Spleen (tissue), 11 donors: ENCODE measurements around the gene TM4SF18. TPM values are rescaled to one million over a fixed set of nuclear protein-coding genes. Genes with fewer than 3 reads are reported as not detected.
A peak's percentile ranks its signal among the peaks of the same experiment; 100 is the strongest.

Experiments used
- DNase-seq: peaks from one replicate; pipeline ENCODE4 v3.0.0-alpha.2; 2020
- H3K27ac ChIP-seq, 8 donors: fragments of 200-600 bp; sonication (generic) in 7 of 8; 1 replicate in 4 of 8; 2 replicates in 4 of 8; pipeline versions ENCODE4 v1.5.0 to v1.8.0; 2016 to 2021; ENCODE audit warnings: inconsistent platforms in 4 of 8, mild to moderate bottlenecking in 4 of 8, moderate library complexity in 1 of 8
- H3K27me3 ChIP-seq, 7 donors: fragments of 200-600 bp; sonication (generic) in 6 of 7; replicated peaks in 1 of 7; 1 replicate in 4 of 7; 2 replicates in 3 of 7; pipeline versions ENCODE4 v1.5.0 to v1.8.0; 2016 to 2021; ENCODE audit warnings: inconsistent platforms in 3 of 7, mild to moderate bottlenecking in 1 of 7
- H3K36me3 ChIP-seq, 6 donors: fragments of 200-600 bp; sonication (generic) in 5 of 6; 1 replicate in 4 of 6; 2 replicates in 2 of 6; pipeline versions ENCODE4 v1.5.0 to v1.8.0; 2016 to 2021; ENCODE audit warnings: inconsistent platforms in 2 of 6
- H3K4me1 ChIP-seq, 6 donors: fragments of 200-600 bp; sonication (generic) in 5 of 6; 1 replicate in 3 of 6; 2 replicates in 3 of 6; pipeline versions ENCODE4 v1.5.0 to v1.8.0; 2016 to 2021; ENCODE audit warnings: inconsistent platforms in 3 of 6
- H3K4me3 ChIP-seq, 8 donors: fragments of 200-600 bp; sonication (generic) in 7 of 8; 1 replicate in 4 of 8; 2 replicates in 4 of 8; pipeline versions ENCODE4 v1.5.0 to v1.8.0; 2016 to 2021; ENCODE audit warnings: inconsistent platforms in 4 of 8, mild to moderate bottlenecking in 4 of 8, moderate library complexity in 2 of 8
- H3K9me3 ChIP-seq, 8 donors: fragments of 200-600 bp; sonication (generic) in 7 of 8; 1 replicate in 4 of 8; 2 replicates in 4 of 8; pipeline versions ENCODE4 v1.5.0 to v1.8.0; 2016 to 2021; ENCODE audit warnings: inconsistent platforms in 4 of 8
- POLR2A ChIP-seq, 3 donors: fragments of 450-650 bp; IDR thresholded peaks; one replicate each; pipeline ENCODE4 v1.5.1; 2017; ENCODE audit warnings: antibody characterized with exemption in 3 of 3, mild to moderate bottlenecking in 1 of 3
- POLR2AphosphoS5 ChIP-seq, 3 donors: sonication (generic); formaldehyde crosslinking; IDR thresholded peaks; one replicate each; pipeline ENCODE4 v1.5.1; 2017; ENCODE audit warnings: antibody characterized with exemption in 3 of 3
- WGBS, 5 donors: extraction: QIAGEN DNeasy Blood & Tissue Kit in 3 of 5; methylation state at CpG; one replicate each; pipeline versions ENCODE4 v1.1.5 to v1.1.7; 2013 to 2018; 5-methylcytosine and 5-hydroxymethylcytosine counted together
- intact Hi-C: fragments of 100-400 bp; cut with DNase I; formaldehyde crosslinking; loops from one replicate; pipeline ENCODE4 v1.15.0; 2023; ENCODE audit warnings: low total_unique reads
- polyA plus RNA-seq, 3 donors: library from polyadenylated mRNA; stranded (reverse); fragments of 200-250 nt; gene quantifications; one replicate each; pipeline ENCODE4 v1.2.1, GENCODE V29; 2013
- total RNA-seq, 7 donors: library from RNA; depleted of rRNA in 3 of 7; stranded (reverse); fragments of >200 nt in 3 of 7; fragmentation: NEBNext Ultra II Directional in 4 of 7; extraction: Animal tissue kit (Norgen Biotek cat#: 25700) in 4 of 7; gene quantifications; one replicate each; pipeline versions ENCODE4 v1.1.0 to v1.2.1, GENCODE V29; 2016 to 2021
- TF ChIP-seq, protein P1 (sequence below), 11 experiments: fragments of 200-600 bp in 7 of 11; fragments of 450-650 bp in 4 of 11; sonication (generic) in 4 of 11; IDR thresholded peaks in 8 of 11; conservative IDR thresholded peaks in 3 of 11; 1 replicate in 7 of 11; 2 replicates in 4 of 11; pipeline versions ENCODE4 v1.4.0 to v1.8.0; 2016 to 2021; ENCODE audit warnings: antibody characterized with exemption in 11 of 11, inconsistent platforms in 4 of 11, mild to moderate bottlenecking in 1 of 11
- donor health status: healthy with polysubstance abuse.
- donor health status: DM: no; HTN: no; CAD: no; lungs with moderate emphysema.
- donor health status: DM: no; HTN: no; CAD: no.
- donor health status: Bipolar disorder and iron deficiency.
- donor health status: healthy.
- donor health status: DM: no; HTN: no; CAD: no.
- donor health status: DM: yes; HTN: yes; CAD: no.

The TM4SF18 gene
- total and polyA plus RNA-seq, 10 donors: 6.6 to 97.4 (median 49.1) TPM

DNA sequence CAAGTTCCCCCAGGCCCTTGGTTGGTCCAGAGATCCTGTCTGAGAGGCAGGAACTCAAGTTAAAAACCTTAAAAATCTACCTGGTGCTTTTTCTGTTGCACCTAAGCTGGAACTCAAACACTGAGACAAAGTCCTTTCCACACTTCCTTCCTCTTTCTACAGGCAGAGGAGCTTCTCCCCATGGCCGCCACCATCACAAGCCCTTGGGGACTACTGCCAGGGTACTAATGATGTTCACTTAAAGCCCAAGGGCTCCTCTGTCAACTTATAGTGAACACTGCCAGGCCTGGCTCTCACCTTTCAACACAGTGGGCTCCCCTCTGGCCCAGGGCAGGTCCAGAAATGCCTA is 26.0 kb downstream of the TM4SF18 start:
- TF ChIP-seq, protein P1, sequence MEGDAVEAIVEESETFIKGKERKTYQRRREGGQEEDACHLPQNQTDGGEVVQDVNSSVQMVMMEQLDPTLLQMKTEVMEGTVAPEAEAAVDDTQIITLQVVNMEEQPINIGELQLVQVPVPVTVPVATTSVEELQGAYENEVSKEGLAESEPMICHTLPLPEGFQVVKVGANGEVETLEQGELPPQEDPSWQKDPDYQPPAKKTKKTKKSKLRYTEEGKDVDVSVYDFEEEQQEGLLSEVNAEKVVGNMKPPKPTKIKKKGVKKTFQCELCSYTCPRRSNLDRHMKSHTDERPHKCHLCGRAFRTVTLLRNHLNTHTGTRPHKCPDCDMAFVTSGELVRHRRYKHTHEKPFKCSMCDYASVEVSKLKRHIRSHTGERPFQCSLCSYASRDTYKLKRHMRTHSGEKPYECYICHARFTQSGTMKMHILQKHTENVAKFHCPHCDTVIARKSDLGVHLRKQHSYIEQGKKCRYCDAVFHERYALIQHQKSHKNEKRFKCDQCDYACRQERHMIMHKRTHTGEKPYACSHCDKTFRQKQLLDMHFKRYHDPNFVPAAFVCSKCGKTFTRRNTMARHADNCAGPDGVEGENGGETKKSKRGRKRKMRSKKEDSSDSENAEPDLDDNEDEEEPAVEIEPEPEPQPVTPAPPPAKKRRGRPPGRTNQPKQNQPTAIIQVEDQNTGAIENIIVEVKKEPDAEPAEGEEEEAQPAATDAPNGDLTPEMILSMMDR (IDR thresholded peaks at IDR 0.05 in 8 of 11, conservative IDR thresholded peaks at IDR 0.05 in 3 of 11): no peak
- TF ChIP-seq POLR2AphosphoS5 (IDR thresholded peaks at IDR 0.05): no peak
- no peak for TF ChIP-seq POLR2A (IDR thresholded peaks at IDR 0.05)
- intact Hi-C loops: no loop called here

DNA sequence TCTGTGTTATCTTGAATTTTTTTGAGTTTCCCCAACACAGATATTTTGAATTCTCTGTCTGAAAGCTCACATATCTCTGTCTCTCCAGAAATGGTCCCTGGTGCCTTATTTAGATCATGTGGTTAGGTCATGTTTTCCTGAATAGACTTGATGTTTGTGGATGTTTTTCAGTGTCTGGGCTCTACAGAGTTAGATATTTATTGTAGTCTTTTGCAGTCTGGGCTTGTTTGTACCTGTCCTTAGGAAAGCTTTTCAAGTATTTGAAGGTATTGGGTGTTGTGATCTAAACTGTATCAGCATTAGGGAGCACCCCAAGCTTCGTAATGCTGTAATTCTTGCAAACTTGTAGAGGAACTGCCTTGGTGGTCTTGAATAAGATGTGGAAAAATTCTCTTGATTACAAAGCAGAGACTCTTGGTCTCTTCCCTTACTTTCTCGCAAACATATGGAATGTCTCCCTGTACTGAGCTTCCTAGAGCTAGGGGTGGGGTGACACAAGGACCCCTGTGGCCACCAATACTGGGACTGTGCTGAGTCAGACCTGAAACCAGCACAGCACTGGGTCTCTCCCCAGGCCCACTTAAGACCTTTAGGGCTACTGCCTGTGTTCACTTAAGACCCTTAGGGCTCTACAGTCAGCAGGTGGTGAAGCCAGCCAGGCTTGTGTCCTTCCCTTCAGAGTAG is 26.5 kb downstream of the TM4SF18 start:
- Histone ChIP-seq H3K27ac (peak overlapping the region in 1 of 8 donors; percentile 40), H3K4me1 (no peaks in the 10 kb centered on the region), H3K36me3 (no peaks in the 10 kb centered on the region), H3K4me3 (no peak overlapping the region), H3K27me3 (no peaks in the 10 kb centered on the region), H3K9me3 (no peaks in the 10 kb centered on the region)
- TF ChIP-seq, protein P1 (IDR thresholded peaks at IDR 0.05 in 8 of 11, conservative IDR thresholded peaks at IDR 0.05 in 3 of 11): no peak
- no peak for TF ChIP-seq POLR2AphosphoS5 (IDR thresholded peaks at IDR 0.05)
- TF ChIP-seq POLR2A (IDR thresholded peaks at IDR 0.05): no peak
- DNase-seq: no peak
- intact Hi-C loops: no loop called here
- 87 to 96% (median 94%) methylated on average over 2 of the region's 2 CpGs for WGBS, 5 donors

More for the DNA sequence above, 26.0 kb downstream of the TM4SF18 start:
- peak overlapping the region in 1 of 8 donors; percentile 40 for H3K27ac ChIP-seq
- no peaks in the 10 kb centered on the region for H3K9me3 ChIP-seq
- no peak overlapping the region for H3K4me3 ChIP-seq
- H3K27me3 ChIP-seq: no peaks in the 10 kb centered on the region
- 29 to 72% (median 50%) methylated on average over 1 of the region's 1 CpG for WGBS, 5 donors
- no peaks in the 10 kb centered on the region for H3K36me3 ChIP-seq
- no peaks in the 10 kb centered on the region for H3K4me1 ChIP-seq
- no peak for DNase-seq

DNA sequence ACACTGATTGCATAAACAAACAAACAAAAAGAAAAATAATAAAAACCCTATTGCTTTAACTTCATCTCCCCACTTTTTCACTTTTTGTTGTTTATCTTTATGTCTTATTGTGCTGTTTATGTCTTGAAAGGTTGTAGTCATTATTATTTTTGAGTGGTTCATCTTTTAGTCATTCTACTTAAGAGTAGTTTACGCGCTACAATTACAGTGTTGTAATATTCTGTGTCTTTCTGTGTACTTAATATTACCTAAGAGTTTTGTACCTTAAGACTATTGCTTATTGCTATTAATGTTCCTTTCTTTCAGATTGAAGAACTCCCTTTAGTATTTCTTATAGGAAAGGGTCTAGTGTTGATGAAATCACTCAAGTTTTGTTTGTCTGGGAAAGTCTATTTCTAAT is 28.1 kb downstream of the TM4SF18 start:
- Histone ChIP-seq H3K9me3 (no peaks in the 10 kb centered on the region), H3K27ac (no peak overlapping the region), H3K4me1 (peaks cover 0 to 3% (median 0%) of the 10 kb centered on the region in 6 donors), H3K27me3 (no peaks in the 10 kb centered on the region), H3K4me3 (no peak overlapping the region), H3K36me3 (no peaks in the 10 kb centered on the region)
- no peak for TF ChIP-seq POLR2A (IDR thresholded peaks at IDR 0.05)
- TF ChIP-seq, protein P1 (IDR thresholded peaks at IDR 0.05 in 8 of 11, conservative IDR thresholded peaks at IDR 0.05 in 3 of 11): no peak
- no peak for TF ChIP-seq POLR2AphosphoS5 (IDR thresholded peaks at IDR 0.05)
- intact Hi-C loops: no loop called here
- 93 to 98% (median 94%) methylated on average over 2 of the region's 2 CpGs for WGBS, 5 donors
- no peak for DNase-seq

DNA sequence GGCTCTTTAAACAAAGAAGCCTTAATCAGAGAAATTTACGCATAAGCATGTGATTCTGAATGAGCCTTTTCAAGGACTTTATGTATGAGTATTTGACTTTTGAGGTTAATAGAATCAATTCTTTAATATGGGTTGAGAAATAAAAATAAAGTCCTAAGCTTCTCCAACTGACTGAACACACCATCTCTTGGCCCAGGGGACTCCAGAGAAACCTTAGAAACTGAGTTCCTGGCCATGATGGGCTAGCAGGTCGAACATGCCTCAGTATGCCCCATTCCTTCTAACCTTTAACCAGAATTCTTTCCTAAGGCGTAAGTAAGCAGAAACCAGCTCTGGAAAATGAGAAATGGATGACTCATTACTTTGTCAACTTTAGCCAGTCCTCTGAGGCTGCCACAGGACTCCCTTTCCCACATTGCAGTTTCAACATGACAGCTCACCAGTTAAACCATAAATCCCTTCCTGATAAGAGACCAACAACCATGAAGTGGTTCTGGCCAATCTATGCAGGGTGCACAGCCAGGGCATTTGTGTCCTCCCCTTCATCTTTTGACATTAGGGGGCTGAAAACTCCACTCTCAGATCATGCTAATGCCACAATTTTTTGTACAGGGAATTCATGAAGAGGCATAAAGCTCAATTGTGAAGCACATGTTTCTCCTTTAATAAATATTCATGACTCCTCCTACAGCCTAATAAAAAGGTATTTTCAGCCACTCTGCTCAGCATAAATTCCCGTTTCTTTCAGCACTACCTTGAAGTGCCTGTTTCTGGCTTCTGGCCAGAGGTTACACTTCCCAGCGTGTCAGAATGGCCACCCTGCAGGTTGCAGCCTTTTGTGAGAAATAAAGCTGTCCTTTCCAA is 33.3 kb downstream of the TM4SF18 start:
- H3K36me3 ChIP-seq: no peaks in the 10 kb centered on the region
- DNase-seq: no peak
- 47 to 65% (median 49%) methylated on average over 5 of the region's 5 CpGs for WGBS, 5 donors
- H3K4me1 ChIP-seq: peaks cover 0 to 8% (median 0%) of the 10 kb centered on the region in 6 donors
- H3K27ac ChIP-seq: no peak overlapping the region
- intact Hi-C loops: no loop called here
- H3K4me3 ChIP-seq: no peak overlapping the region
- H3K27me3 ChIP-seq: no peaks in the 10 kb centered on the region
- peaks cover 0 to 5% (median under 1%) of the 10 kb centered on the region in 8 donors for H3K9me3 ChIP-seq
- TF ChIP-seq, protein P1 (IDR thresholded peaks at IDR 0.05 in 8 of 11, conservative IDR thresholded peaks at IDR 0.05 in 3 of 11): no peak
- TF ChIP-seq POLR2AphosphoS5 (IDR thresholded peaks at IDR 0.05): no peak
- no peak for TF ChIP-seq POLR2A (IDR thresholded peaks at IDR 0.05)
